ENCODE data around the gene MACROD2. TPM values are rescaled to one million over a fixed set of nuclear protein-coding genes. Genes with fewer than 3 reads are reported as not detected.

MACROD2 gene
- total and polyA plus RNA-seq, 2 experiments from 2014 or later = 2.8 to 4.3 TPM

DNA sequence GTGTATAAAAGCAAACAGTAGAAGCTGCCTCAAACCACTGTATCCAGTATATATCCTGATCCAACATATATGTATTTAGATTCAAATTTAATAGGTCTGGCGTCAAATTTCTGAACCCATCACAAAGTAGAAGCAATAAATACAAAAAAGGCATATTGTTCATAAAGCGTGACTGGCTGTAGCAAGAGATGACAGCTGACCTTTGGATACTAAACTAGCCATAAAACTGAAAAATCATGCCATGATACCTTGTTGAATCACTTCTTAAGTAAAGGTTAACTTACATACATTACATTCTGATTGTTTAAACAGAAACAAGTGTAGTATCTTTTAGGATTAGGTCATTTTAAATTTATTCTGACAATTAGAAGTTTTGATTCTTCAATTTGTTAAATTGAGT is 714.1 kb downstream of the MACROD2 start (continued):
- TF ChIP-seq, protein P1, sequence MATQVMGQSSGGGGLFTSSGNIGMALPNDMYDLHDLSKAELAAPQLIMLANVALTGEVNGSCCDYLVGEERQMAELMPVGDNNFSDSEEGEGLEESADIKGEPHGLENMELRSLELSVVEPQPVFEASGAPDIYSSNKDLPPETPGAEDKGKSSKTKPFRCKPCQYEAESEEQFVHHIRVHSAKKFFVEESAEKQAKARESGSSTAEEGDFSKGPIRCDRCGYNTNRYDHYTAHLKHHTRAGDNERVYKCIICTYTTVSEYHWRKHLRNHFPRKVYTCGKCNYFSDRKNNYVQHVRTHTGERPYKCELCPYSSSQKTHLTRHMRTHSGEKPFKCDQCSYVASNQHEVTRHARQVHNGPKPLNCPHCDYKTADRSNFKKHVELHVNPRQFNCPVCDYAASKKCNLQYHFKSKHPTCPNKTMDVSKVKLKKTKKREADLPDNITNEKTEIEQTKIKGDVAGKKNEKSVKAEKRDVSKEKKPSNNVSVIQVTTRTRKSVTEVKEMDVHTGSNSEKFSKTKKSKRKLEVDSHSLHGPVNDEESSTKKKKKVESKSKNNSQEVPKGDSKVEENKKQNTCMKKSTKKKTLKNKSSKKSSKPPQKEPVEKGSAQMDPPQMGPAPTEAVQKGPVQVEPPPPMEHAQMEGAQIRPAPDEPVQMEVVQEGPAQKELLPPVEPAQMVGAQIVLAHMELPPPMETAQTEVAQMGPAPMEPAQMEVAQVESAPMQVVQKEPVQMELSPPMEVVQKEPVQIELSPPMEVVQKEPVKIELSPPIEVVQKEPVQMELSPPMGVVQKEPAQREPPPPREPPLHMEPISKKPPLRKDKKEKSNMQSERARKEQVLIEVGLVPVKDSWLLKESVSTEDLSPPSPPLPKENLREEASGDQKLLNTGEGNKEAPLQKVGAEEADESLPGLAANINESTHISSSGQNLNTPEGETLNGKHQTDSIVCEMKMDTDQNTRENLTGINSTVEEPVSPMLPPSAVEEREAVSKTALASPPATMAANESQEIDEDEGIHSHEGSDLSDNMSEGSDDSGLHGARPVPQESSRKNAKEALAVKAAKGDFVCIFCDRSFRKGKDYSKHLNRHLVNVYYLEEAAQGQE (IDR thresholded peaks at IDR 0.05; ENCODE audit: unreplicated experiment) = no peak

DNA sequence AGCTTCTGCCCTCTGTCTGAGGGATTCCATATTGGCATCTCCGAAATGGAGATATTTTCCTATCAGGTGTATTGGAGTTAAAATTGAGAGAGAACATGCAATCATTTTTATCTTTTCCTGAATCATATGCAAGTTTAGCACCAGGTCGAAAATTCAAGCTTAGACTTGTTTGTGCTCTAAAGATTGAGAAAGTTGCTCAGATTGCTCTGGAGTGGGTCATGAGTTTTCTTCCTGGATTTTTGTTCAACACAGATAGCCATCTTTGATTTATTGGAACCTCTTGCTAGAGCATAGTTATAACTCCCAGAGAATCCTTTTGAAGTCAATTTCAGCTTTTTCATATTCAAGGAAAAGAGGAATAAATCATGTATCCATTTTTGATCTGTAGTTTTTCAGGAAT is 715.6 kb downstream of the MACROD2 start:
- peaks cover 56% of the 10 kb centered on the region for H3K4me1 Mint-ChIP-seq
- H4K20me1 ChIP-seq (replicated peaks; ENCODE audit: insufficient read depth) = no peaks in the 10 kb centered on the region
- H3K4me2 ChIP-seq = peak overlapping the region; percentile 6; the same call in 1 of the 2 replicates
- H3K27me3 ChIP-seq (ENCODE audit: insufficient read depth) = no peaks in the 10 kb centered on the region
- no peaks in the 10 kb centered on the region for H3K79me2 ChIP-seq (replicated peaks; ENCODE audit: insufficient read depth)
- H3K27me3 Mint-ChIP-seq (ENCODE audit: insufficient read depth, low read depth, poor library complexity) = no peaks in the 10 kb centered on the region
- H3K4me3 Mint-ChIP-seq = no peak overlapping the region
- H3K4me3 ChIP-seq = no peak overlapping the region
- DNase-seq (ENCODE audit: low spot score) (no peak), ATAC-seq (no peak)
- H3F3A ChIP-seq (replicated peaks; ENCODE audit: low read depth) = no peaks in the 10 kb centered on the region
- H2AFZ ChIP-seq = no peak overlapping the region
- H3K9me3 Mint-ChIP-seq = no peaks in the 10 kb centered on the region; the same call in 2 of the 3 replicates
- H3K27ac Mint-ChIP-seq = peak overlapping the region; percentile 17
- no peaks in the 10 kb centered on the region for H3K36me3 ChIP-seq (ENCODE audit: insufficient read depth)
- H3K9me2 ChIP-seq (ENCODE audit: insufficient read depth) = no peaks in the 10 kb centered on the region
- peak overlapping the region; percentile 7; the same call in 1 of the 2 replicates for H3K27ac ChIP-seq (ENCODE audit: low read depth)
- no peak for TF ChIP-seq NANOG (IDR thresholded peaks at IDR 0.05; ENCODE audit: borderline replicate concordance)
- TF ChIP-seq, protein P2, sequence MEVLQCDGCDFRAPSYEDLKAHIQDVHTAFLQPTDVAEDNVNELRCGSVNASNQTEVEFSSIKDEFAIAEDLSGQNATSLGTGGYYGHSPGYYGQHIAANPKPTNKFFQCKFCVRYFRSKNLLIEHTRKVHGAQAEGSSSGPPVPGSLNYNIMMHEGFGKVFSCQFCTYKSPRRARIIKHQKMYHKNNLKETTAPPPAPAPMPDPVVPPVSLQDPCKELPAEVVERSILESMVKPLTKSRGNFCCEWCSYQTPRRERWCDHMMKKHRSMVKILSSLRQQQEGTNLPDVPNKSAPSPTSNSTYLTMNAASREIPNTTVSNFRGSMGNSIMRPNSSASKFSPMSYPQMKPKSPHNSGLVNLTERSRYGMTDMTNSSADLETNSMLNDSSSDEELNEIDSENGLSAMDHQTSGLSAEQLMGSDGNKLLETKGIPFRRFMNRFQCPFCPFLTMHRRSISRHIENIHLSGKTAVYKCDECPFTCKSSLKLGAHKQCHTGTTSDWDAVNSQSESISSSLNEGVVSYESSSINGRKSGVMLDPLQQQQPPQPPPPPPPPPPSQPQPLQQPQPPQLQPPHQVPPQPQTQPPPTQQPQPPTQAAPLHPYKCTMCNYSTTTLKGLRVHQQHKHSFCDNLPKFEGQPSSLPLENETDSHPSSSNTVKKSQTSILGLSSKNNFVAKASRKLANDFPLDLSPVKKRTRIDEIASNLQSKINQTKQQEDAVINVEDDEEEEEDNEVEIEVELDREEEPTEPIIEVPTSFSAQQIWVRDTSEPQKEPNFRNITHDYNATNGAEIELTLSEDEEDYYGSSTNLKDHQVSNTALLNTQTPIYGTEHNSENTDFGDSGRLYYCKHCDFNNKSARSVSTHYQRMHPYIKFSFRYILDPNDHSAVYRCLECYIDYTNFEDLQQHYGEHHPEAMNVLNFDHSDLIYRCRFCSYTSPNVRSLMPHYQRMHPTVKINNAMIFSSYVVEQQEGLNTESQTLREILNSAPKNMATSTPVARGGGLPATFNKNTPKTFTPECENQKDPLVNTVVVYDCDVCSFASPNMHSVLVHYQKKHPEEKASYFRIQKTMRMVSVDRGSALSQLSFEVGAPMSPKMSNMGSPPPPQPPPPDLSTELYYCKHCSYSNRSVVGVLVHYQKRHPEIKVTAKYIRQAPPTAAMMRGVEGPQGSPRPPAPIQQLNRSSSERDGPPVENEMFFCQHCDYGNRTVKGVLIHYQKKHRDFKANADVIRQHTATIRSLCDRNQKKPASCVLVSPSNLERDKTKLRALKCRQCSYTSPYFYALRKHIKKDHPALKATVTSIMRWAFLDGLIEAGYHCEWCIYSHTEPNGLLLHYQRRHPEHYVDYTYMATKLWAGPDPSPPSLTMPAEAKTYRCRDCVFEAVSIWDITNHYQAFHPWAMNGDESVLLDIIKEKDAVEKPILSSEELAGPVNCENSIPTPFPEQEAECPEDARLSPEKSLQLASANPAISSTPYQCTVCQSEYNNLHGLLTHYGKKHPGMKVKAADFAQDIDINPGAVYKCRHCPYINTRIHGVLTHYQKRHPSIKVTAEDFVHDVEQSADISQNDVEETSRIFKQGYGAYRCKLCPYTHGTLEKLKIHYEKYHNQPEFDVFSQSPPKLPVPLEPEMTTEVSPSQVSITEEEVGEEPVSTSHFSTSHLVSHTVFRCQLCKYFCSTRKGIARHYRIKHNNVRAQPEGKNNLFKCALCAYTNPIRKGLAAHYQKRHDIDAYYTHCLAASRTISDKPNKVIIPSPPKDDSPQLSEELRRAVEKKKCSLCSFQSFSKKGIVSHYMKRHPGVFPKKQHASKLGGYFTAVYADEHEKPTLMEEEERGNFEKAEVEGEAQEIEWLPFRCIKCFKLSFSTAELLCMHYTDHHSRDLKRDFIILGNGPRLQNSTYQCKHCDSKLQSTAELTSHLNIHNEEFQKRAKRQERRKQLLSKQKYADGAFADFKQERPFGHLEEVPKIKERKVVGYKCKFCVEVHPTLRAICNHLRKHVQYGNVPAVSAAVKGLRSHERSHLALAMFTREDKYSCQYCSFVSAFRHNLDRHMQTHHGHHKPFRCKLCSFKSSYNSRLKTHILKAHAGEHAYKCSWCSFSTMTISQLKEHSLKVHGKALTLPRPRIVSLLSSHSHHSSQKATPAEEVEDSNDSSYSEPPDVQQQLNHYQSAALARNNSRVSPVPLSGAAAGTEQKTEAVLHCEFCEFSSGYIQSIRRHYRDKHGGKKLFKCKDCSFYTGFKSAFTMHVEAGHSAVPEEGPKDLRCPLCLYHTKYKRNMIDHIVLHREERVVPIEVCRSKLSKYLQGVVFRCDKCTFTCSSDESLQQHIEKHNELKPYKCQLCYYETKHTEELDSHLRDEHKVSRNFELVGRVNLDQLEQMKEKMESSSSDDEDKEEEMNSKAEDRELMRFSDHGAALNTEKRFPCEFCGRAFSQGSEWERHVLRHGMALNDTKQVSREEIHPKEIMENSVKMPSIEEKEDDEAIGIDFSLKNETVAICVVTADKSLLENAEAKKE (CRISPR knock-in tag; IDR thresholded peaks at IDR 0.05) = no peak
- no peak for TF ChIP-seq CREB1 (CRISPR knock-in tag; IDR thresholded peaks at IDR 0.05; ENCODE audit: low read depth)
- TF ChIP-seq POLR2AphosphoS5 (IDR thresholded peaks at IDR 0.05; ENCODE audit: low read depth) = no peak
- no peaks in the 10 kb centered on the region for H3K36me3 Mint-ChIP-seq (ENCODE audit: low read depth)
- peaks cover 58% of the 10 kb centered on the region for H3K4me1 ChIP-seq (ENCODE audit: insufficient read depth)

All from GM23338 (cell line).